HUDEP-2 (cell line): Measurements from ENCODE around the gene TOM1L2.

Experiments used
- DNase-seq, 76 experiments: peaks; one replicate each; lab custom pipeline; 2025; ENCODE audit not compliant: unreplicated experiment in 76 of 76; lab: John Stamatoyannopoulos, UW

Gene TOM1L2

DNA sequence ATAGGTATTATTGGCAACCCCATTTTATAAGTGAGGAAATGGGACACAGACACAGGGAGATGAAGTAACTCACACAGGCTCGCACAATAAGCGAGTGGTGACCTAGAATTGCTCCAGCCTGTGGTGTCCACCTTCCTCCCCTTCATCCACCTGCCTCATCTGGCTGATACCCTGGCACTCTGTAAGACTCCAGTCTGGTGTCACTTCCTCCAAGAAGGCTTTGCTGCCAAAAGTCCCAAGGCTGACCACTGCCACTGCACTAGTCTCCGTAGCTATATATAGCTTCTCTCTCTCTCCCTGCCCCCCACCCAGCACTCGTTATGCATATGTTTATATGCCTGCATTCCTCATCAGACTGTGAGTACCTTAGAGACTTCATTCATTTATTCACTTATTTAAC lies 69.3 kb downstream of the TOM1L2 start:
- DNase-seq: no peak

- DNase-seq: peak in 1 of 76 experiments; percentile 15
These were observed 69.8 kb downstream of the TOM1L2 start for GRCh38 chr17:17902376-17902775.

DNA sequence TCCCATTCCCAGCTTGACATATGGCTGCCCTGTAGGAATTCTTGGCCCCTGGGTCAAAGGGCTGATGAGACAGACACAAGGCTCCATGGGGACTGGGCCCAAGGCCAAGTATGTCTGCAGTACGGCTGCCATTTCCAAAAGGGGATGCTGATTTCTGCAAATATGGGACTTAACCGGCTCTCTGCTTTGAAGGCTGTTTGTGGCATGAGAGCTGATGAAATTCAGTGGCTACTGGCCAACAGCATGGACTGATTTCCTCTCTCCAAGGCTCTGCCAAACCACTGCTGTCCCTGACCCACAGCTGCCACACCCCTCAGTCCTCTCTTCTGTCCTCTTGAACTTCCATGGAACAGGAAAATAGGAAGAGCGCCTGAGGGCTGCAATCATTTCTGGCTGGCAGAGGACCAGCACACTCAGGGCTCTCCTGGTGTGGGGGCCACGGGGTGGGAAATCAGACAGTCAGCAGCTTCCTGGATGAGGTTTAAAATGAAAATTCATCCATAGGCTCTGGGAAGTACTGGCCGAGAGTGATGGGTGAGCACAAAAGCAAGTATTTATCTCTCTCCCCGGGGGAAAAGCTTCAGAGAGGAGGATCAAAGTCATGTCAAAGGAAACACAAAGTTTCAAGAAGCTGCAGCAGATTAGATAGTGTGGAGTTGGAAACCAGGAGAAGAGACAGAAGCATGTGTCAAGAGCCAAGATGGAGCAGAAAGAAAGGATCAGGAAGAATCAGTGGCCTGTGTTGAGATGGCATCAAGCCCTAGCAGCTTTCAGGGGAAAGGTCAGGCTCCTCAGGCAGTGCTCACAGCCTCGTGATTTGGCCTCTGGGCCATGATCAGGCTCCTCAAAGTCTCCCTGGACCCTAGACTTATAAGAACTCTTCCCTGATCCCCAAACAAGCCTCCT lies 71.3 kb downstream of the TOM1L2 start:
- DNase-seq: no peak

DNA sequence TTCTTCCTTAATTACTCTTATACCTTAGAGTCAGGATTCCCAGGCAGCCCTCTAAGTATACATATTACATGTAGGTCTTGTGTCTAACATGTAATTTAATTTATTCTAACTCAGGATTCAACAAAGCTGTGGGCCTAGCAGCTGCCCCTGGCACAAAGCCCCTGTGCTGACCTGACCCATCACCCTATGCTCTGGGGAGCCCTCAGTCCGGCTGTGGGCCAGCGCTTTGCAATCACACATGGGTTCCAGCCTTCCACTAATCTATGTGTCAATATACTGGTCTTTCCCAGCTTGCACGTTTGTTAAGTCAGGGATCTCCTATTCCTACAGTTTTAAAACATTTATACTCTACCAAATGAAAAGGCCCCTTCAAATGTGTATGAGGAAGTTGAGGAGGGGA lies 72.7 kb downstream of the TOM1L2 start:
- DNase-seq: no peak

DNA sequence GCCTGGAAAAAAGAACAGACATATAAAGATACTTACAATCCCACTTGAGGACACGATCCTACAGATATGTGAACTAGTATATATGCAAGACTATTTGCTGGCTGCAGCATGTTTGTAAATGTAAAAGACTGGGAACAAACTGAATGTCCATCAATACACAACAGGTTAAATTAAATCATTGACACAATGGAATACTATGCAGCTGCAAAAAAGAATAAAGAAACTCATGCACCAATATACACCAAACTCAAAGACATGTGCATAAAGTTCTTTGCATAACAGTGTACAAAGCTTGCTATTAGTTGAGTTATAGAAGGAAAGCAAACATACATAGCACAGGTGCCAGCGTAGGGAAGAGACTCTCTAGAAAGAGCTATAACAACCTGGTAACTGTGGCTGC lies 73.5 kb downstream of the TOM1L2 start:
- no peak for DNase-seq

- DNase-seq: no peak
These were observed 74.8 kb downstream of the TOM1L2 start for GRCh38 chr17:17897442-17897841.

- DNase-seq: no peak
These were observed 75.5 kb downstream of the TOM1L2 start for GRCh38 chr17:17896746-17897145.

- no peak for DNase-seq
These were observed 78.2 kb downstream of the TOM1L2 start for GRCh38 chr17:17893801-17894644.

- DNase-seq: peak in 36 of 76 experiments; percentile 3 to 57 (median 16)
These were observed 79.5 kb downstream of the TOM1L2 start for GRCh38 chr17:17892731-17893130.

- DNase-seq: no peak
These were observed 80.2 kb downstream of the TOM1L2 start for GRCh38 chr17:17892009-17892408.

DNA sequence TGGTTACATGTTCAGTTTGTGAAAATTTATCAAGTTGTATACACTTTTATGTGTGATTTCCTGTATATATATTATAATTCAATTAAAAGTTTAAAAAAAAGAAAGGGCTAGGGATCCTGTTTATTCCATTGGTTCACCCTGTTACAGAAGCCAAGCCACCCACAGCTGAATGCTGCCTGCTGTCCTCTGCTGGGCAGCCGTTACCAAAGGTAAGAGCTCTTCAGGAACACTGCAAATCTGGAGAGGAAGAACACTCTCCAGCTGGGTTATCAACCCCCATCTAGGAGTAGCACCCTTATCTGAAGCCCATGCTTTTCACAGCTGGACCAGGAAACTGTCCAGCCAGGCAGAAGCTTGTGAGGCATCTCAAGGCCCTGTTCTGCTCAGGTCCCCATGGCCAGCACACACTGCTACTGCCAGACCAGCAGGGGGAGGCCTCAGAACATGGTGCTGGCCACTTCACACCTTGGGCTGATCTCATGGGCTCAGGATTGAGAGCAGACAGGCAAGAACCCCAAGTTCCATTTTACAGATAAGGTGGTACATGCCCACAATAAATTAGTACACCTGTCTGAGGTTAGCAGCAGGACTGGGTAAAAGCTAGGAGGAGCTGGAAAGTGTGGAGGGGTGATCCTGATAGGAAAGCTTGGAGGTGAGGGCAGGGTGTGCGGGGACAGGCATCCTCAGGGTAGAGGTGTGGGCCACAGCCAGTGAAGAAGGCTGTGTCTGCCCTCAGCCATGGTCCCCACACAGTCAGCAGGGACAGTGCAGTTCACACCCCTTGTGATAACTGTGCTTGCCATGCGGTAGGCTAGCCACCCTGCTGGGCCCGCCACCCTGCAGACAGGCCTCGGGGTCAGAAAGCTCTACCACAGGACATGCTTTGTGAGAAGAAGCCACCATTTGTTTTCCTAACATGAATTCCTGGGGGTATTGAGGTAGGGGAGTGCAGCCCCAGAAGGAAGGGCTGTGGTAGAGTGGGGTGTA lies 81.1 kb downstream of the TOM1L2 start:
- peak in 55 of 76 experiments; percentile 3 to 69 (median 36) for DNase-seq

- no peak for DNase-seq
These were observed 82.3 kb downstream of the TOM1L2 start for GRCh38 chr17:17889922-17890321.

DNA sequence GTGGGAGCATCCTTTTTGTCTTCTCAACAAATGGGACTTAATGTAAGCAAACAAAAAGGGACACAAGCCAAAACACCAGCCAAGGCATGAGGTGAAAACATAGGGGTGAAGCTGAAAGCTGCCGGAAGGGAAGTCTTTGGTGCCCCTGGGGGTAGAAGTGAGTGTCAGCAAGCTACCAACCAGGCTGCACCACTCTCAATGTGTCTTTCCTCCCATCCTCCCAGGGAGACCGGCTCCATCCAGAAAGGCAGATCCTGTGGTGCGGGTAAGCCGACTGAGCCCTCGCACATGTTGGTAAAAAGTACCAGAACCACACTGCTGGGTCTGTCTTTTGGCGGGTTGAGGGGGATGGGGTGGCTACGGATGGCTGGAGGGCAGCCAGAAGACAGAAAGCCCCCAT lies 83.4 kb downstream of the TOM1L2 start:
- no peak for DNase-seq

GRCh38 chr17:17888371-17888770 lies 83.8 kb downstream of the TOM1L2 start:
- no peak for DNase-seq

DNA sequence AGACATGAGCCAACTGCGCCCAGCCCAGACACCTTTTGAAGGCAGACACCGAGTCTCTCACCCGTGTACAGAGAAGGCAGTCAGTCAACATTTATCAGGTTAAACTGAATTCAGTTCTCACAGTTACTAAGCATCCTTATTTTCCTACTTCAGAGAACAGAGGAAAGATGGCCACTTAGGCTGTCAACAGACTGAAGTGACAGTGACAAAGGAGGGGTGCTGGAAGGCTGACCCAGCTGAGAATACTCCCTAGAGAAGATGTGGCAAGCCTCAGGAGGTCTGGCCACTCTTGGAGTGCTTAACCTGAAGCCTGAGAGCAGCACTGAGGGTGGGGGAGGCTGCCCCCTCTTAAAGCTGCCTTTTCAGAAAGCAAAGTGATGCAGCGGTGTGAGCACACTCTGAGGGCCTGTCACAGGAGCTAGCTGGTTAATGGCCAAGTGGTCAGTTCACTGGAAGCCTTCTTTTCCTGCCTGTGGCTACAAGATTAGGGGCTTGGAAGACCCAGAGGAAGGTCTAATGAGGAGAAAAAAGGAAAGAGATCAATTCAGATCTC lies 84.4 kb downstream of the TOM1L2 start:
- DNase-seq: no peak

GRCh38 chr17:17886726-17887125 lies 85.5 kb downstream of the TOM1L2 start:
- DNase-seq: no peak

DNA sequence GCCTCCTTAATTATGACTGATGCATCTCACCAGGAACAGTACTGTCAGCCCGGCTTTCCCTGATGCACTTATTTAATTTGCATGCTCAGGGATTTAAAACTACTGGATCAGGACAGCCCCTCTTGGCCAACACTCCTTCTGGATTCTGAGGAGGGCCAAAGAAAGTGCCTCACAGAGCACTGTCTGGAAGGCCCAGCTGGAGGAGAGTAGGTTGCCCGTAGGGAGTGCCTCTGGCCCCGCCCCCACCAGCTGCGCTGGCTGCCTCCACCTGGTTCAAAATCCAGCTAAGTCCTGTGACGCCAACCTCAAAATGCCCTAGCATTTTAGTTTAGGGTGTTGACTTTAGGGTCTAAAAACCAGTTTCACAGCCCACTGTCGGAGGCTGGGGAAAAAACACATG lies 86.0 kb downstream of the TOM1L2 start:
- no peak for DNase-seq

- no peak for DNase-seq
These were observed 87.5 kb downstream of the TOM1L2 start for GRCh38 chr17:17884391-17885357.

GRCh38 chr17:17883801-17884200 lies 88.4 kb downstream of the TOM1L2 start:
- DNase-seq: no peak
